SK-N-SH (cell line): Measurements from ENCODE around the gene ZNF182.

Experiments used
- NFIC ChIP-seq: IDR thresholded peaks from 2 replicates; pipeline ENCODE4 v1.4.0; 2012; ENCODE audit warnings: borderline replicate concordance
- TAF1 ChIP-seq: IDR thresholded peaks from 2 replicates; pipeline ENCODE4 v1.6.1; 2012; ENCODE audit warnings: low read depth, mild to moderate bottlenecking, low read length, moderate library complexity, borderline replicate concordance

DNA sequence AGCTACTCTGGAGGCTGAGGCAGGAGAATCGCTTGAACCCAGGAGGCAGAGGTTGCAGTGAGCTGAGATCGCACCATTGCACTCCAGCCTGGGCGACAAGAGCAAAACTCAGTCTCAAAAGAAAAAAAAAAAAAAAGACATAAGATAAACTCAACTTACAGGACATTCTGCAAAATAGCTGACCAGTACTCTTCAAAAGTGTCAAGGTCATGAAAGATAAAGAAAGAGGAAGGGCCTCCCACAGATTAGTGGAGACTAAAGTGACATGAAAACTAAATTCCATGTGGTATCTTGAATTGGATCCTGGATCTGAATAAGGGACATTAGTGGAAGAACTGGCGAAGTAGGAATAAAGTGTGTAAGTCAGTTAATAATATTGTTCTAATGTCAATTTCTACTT lies 63.3 kb downstream of the ZNF182 start:
- TF ChIP-seq TAF1, result no peak
- no peak for TF ChIP-seq NFIC
